C1 segment of cervical spinal cord (tissue), 14 donors: ENCODE results near the gene ERN2.
"Not testable (repeated sequence)": the region's sequence is repeated elsewhere in the genome, so short reads cannot be mapped to it uniquely, and the experiment has no call there.

ENCODE experiments used
- DNase-seq, 14 donors: peaks; one replicate each; lab custom pipeline; 2025; lab: John Stamatoyannopoulos, UW

Gene ERN2

GRCh38 chr16:23712976-23713375 lies at the start of gene ERN2:
Gene ERN2, minus strand, starts transcription at chr16:23713222. Its CDS starts 35 bp downstream, at chr16:23713187.
- no peak for DNase-seq

GRCh38 chr16:23757937-23758619 lies 45.1 kb upstream of the ERN2 start:
- no peak for DNase-seq

GRCh38 chr16:23757116-23757515 lies 44.1 kb upstream of the ERN2 start:
- no peak for DNase-seq

GRCh38 chr16:23755484-23755809 lies 42.4 kb upstream of the ERN2 start:
- no peak for DNase-seq

- no peak for DNase-seq
Measured at GRCh38 chr16:23754594-23755483, 41.8 kb upstream of the ERN2 start, which contains the start of gene CHP2. Gene CHP2, plus strand, starts transcription at chr16:23755026. Its CDS starts 24 bp downstream, at chr16:23755050.

- no peak for DNase-seq
Measured at GRCh38 chr16:23753908-23754593, 41.0 kb upstream of the ERN2 start.

GRCh38 chr16:23751053-23751452 lies 38.0 kb upstream of the ERN2 start:
- not testable (repeated sequence) for DNase-seq

- no peak for DNase-seq
Measured at GRCh38 chr16:23748630-23749029, 35.6 kb upstream of the ERN2 start.

- DNase-seq: no peak
Measured at GRCh38 chr16:23745263-23745662, 32.2 kb upstream of the ERN2 start.

GRCh38 chr16:23742766-23743165 lies 29.7 kb upstream of the ERN2 start:
- no peak for DNase-seq

GRCh38 chr16:23741675-23742303 lies 28.8 kb upstream of the ERN2 start:
- no peak for DNase-seq

GRCh38 chr16:23739516-23739915 lies 26.5 kb upstream of the ERN2 start:
- no peak for DNase-seq

- not testable (repeated sequence) for DNase-seq
Measured at GRCh38 chr16:23737423-23738028, 24.5 kb upstream of the ERN2 start.

- no peak for DNase-seq
Measured at GRCh38 chr16:23734176-23734893, 21.3 kb upstream of the ERN2 start.

- no peak for DNase-seq
Measured at GRCh38 chr16:23729503-23730424, 16.7 kb upstream of the ERN2 start.

GRCh38 chr16:23728112-23728477 lies 15.1 kb upstream of the ERN2 start:
- no peak for DNase-seq

- DNase-seq: no peak
Measured at GRCh38 chr16:23726710-23727109, 13.7 kb upstream of the ERN2 start.

- DNase-seq: no peak
Measured at GRCh38 chr16:23724785-23725131, 11.7 kb upstream of the ERN2 start.

- DNase-seq: no peak
Measured at GRCh38 chr16:23724096-23724784, 11.2 kb upstream of the ERN2 start.
